DND-41 (cell line): ENCODE data around the gene LCK.

ENCODE experiments used
- ATAC-seq: fragments of 200-7000 bp; cut with Tn5 transposase; 3 replicates; pipeline ENCODE4 v1.9.1; 2021; ENCODE audit warnings: low read depth; ENCODE audit not compliant: insufficient read depth
- DNase-seq: peaks from one replicate; pipeline ENCODE4 v3.0.0-alpha.2; 2020
- H2AFZ ChIP-seq: 2 replicates; pipeline ENCODE4 v1.6.0; 2012; ENCODE audit warnings: low read depth, low read length
- H3K27ac ChIP-seq: 2 replicates; pipeline ENCODE4 v1.5.1; 2012; ENCODE audit warnings: low read length, inconsistent platforms
- H3K27me3 ChIP-seq: fragments of 200-600 bp; sonication (generic); 2 replicates; pipeline ENCODE4 v1.6.0; 2012; ENCODE audit warnings: low read length, mild to moderate bottlenecking, inconsistent platforms; ENCODE audit not compliant: insufficient read depth, poor library complexity
- H3K36me3 ChIP-seq: 2 replicates; pipeline ENCODE4 v1.5.1; 2012; ENCODE audit warnings: low read length, inconsistent platforms; ENCODE audit not compliant: insufficient read depth
- H3K4me1 ChIP-seq: 2 replicates; pipeline ENCODE4 v1.5.1; 2012; ENCODE audit warnings: mild to moderate bottlenecking, low read length; ENCODE audit not compliant: insufficient read depth
- H3K4me2 ChIP-seq: 2 replicates; pipeline ENCODE4 v1.6.0; 2012; ENCODE audit warnings: mild to moderate bottlenecking, moderate library complexity, low read length, inconsistent platforms; ENCODE audit not compliant: insufficient read depth
- H3K4me3 ChIP-seq, 2 experiments: fragments of 200-600 bp in 1 of 2; shearing (Covaris generic) in 1 of 2; 2 replicates each; pipeline ENCODE4 v1.5.1; 2012 to 2016; ENCODE audit warnings: inconsistent platforms in 2 of 2, low read length in 2 of 2, mild to moderate bottlenecking in 2 of 2, low read depth in 1 of 2, moderate library complexity in 1 of 2
- H3K79me2 ChIP-seq: 2 replicates; pipeline ENCODE4 v1.6.0; 2012; ENCODE audit warnings: low read length, inconsistent platforms; ENCODE audit not compliant: insufficient read depth
- H3K9ac ChIP-seq: 2 replicates; pipeline ENCODE4 v1.6.0; 2012; ENCODE audit warnings: low read depth, mild to moderate bottlenecking, inconsistent platforms, low read length, moderate library complexity
- H3K9me3 ChIP-seq: 2 replicates; pipeline ENCODE4 v1.5.1; 2012; ENCODE audit warnings: low read length, moderate library complexity, mild to moderate bottlenecking, inconsistent platforms; ENCODE audit not compliant: insufficient read depth, severe bottlenecking
- H4K20me1 ChIP-seq: 2 replicates; pipeline ENCODE4 v1.6.0; 2012; ENCODE audit warnings: low read length; ENCODE audit not compliant: insufficient read depth
- EZH2 ChIP-seq: IDR thresholded peaks from 3 replicates; pipeline ENCODE4 v1.6.1; 2012; ENCODE audit warnings: borderline replicate concordance, low read depth, mild to moderate bottlenecking, moderate library complexity, low read length, inconsistent platforms; ENCODE audit not compliant: severe bottlenecking
- TF ChIP-seq, protein P1 (sequence below): IDR thresholded peaks from 2 replicates; pipeline ENCODE4 v1.5.1; 2012; ENCODE audit warnings: borderline replicate concordance, low read length, moderate library complexity, mild to moderate bottlenecking; ENCODE audit not compliant: poor library complexity, severe bottlenecking; ENCODE audit errors: extremely low read depth

The LCK gene

DNA sequence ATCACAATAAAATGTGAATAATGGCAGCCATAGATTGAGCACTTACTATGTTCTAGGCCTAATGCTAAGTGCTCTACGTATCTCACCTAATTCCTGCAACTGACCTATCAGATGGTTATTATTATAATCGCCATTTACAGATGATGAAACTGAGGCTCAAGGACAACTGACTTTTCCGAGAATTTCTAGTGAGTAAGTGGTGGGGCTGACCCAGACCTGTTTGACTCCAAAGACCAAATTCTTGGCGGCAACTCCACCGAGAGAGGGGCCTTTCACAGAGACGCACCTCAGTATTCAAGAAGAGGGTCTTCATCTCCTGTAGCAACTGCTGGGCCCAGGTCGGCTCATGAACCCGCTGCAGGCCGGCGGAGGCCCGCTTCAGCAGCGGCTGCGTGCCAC is 29.5 kb upstream of the LCK start:
- no peaks in the 10 kb centered on the region for H3K27me3 ChIP-seq
- H4K20me1 ChIP-seq: peaks cover 8% of the 10 kb centered on the region; the same call in 1 of the 2 replicates
- H3K4me1 ChIP-seq: peaks cover 34% of the 10 kb centered on the region
- peak overlapping the region; percentile 84 to 85 for H3K4me3 ChIP-seq
- H3K4me2 ChIP-seq: peak overlapping the region; percentile 70
- H2AFZ ChIP-seq: no peak overlapping the region; the same call in 1 of the 2 replicates
- no peak for ATAC-seq
- peaks cover 38% of the 10 kb centered on the region for H3K36me3 ChIP-seq
- peak overlapping the region; percentile 77 for H3K9ac ChIP-seq
- peak overlapping the region; percentile 37 for H3K27ac ChIP-seq
- no peaks in the 10 kb centered on the region for H3K9me3 ChIP-seq
- DNase-seq: no peak
- peaks cover 47% of the 10 kb centered on the region for H3K79me2 ChIP-seq
- TF ChIP-seq, protein P1, sequence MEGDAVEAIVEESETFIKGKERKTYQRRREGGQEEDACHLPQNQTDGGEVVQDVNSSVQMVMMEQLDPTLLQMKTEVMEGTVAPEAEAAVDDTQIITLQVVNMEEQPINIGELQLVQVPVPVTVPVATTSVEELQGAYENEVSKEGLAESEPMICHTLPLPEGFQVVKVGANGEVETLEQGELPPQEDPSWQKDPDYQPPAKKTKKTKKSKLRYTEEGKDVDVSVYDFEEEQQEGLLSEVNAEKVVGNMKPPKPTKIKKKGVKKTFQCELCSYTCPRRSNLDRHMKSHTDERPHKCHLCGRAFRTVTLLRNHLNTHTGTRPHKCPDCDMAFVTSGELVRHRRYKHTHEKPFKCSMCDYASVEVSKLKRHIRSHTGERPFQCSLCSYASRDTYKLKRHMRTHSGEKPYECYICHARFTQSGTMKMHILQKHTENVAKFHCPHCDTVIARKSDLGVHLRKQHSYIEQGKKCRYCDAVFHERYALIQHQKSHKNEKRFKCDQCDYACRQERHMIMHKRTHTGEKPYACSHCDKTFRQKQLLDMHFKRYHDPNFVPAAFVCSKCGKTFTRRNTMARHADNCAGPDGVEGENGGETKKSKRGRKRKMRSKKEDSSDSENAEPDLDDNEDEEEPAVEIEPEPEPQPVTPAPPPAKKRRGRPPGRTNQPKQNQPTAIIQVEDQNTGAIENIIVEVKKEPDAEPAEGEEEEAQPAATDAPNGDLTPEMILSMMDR: no peak
- TF ChIP-seq EZH2: no peak

DNA sequence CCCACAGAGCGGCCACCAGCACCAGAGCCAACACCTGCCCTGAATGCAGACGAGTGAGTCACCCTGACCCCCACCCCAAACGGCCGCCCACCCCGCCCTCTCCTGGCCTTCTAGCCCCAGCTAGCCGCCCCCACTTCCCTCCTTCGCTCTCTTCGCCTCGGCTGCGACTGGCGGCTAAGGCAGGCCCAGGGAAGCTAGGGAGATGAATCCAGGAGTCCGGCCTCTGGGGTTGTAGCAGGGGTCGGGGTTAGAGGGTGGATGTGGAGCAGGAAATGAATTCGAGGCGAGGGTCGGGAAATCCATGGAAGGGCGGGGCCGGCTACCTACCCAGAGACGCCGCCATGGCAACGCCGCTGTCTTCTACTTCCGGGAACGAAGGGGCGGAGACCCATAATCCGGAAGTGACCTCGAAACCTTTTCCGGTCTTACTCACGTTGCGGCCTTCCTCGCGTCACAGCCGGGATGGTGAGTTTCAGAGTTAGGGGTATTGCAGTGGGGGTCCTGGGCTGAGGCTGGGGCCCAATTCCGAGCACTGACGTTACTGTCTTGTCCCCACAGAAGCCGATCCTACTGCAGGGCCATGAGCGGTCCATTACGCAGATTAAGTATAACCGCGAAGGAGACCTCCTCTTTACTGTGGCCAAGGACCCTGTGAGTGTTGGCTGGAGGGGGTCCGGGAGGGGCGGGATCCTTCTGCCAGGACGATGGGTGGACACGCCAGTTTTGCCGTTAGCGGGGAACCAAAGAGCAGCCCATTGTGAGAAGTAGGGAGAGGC is 28.9 kb upstream of the LCK start, which contains the start of the genes EIF3I and TMEM234:
Gene EIF3I, plus strand, starts transcription at position 428 of the 776 bp plus-strand sequence. Its CDS starts 35 bp downstream, at position 463.
Gene TMEM234, minus strand, starts transcription at position 374 of the 776 bp plus-strand sequence. Its CDS starts 31 bp downstream, at position 343.
- Histone ChIP-seq H3K4me2 (peak within 1 kb of the TSS; percentile 70), H3K9me3 (no peaks in the 10 kb centered on the region), H3K4me3 (peak within 1 kb of the TSS; percentile 84 to 85), H4K20me1 (peaks cover 8% of the 10 kb centered on the region; the same call in 1 of the 2 replicates), H3K9ac (peak within 1 kb of the TSS; percentile 77), H3K27ac (peak within 1 kb of the TSS; percentile 85), H2AFZ (peak within 1 kb of the TSS; percentile 81), H3K27me3 (no peaks in the 10 kb centered on the region), H3K36me3 (peaks cover 35% of the 10 kb centered on the region), H3K4me1 (peaks cover 34% of the 10 kb centered on the region), H3K79me2 (peaks cover 47% of the 10 kb centered on the region)
- ATAC-seq: peak; percentile 96
- DNase-seq: peak; percentile 92
- TF ChIP-seq, protein P1: no peak
- no peak for TF ChIP-seq EZH2

DNA sequence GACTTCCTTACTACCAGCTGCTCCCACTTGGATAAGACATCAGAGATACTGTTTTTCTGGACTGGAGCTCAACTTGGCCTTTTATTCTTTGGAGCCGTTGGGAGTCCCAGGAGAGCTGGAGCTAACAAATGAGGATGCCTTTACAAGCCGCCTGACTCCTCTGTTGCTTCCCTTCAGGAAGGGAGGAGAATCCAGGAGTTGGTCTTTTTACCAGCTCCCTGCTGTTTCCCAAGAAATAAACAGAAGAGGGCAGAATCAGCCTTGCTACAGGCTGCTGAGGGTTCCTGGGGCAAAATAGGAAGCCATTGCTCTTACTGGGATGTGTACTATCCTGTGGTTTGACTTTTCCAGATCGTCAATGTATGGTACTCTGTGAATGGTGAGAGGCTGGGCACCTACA is 27.4 kb upstream of the LCK start:
- no peaks in the 10 kb centered on the region for H3K9me3 ChIP-seq
- H3K27me3 ChIP-seq: no peaks in the 10 kb centered on the region
- TF ChIP-seq, protein P1: peak; percentile 32
- TF ChIP-seq EZH2: no peak
- peaks cover 34% of the 10 kb centered on the region for H3K4me1 ChIP-seq
- H2AFZ ChIP-seq: no peak overlapping the region
- H3K9ac ChIP-seq: peak overlapping the region; percentile 77
- ATAC-seq: no peak
- H3K4me3 ChIP-seq: peak overlapping the region in 1 of 2 experiments; percentile 41; a peak in 1 of 4 replicates
- no peak for DNase-seq
- peak overlapping the region; percentile 10; the same call in 1 of the 2 replicates for H3K27ac ChIP-seq
- H3K4me2 ChIP-seq: peak overlapping the region; percentile 70
- H3K79me2 ChIP-seq: peaks cover 47% of the 10 kb centered on the region
- peaks cover 8% of the 10 kb centered on the region; the same call in 1 of the 2 replicates for H4K20me1 ChIP-seq
- peaks cover 50% of the 10 kb centered on the region for H3K36me3 ChIP-seq
